GM10847 (cell line): ENCODE measurements around the gene RPH3AL.

ENCODE experiments used
- POLR2A ChIP-seq: IDR thresholded peaks from 2 replicates; pipeline ENCODE4 v1.6.1; 2011; ENCODE audit not compliant: insufficient read length; ENCODE audit errors: extremely low read depth

RPH3AL gene

DNA sequence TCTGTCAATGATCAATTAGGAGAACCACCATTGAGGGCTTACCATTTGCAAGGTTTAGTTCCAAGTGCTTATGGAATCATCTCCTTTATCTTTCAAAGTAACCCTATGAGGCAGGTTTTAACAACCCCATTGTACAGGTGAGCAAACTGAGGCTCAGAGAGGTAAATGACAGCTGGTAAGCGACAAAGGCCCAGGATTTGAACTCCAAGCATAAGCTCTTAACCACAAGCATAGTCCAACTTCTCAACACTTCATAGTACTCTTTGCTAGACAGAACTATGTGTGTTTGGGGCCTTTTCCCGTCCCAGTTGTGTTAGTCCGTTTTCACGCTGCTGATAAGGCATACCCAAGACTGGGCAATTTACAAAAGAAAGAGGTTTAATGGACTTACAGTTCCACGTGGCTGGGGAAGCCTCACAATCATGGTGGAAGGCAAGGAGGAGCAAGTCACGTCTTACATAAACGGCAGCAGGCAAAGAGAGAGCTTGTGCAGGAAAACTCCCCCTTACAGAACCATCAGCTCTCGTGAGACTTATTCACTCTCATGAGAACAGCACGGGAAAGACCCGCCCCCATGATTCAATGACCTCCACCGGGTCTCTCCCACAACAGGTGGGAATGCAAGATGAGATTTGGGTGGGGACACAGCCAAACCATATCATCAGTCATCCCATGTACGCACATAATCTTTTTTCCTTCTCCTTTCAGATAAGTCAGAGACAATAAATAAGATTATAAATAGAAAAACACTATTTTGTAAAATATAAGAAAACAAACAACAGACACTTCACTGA lies 6.4 kb downstream of the RPH3AL start:
- no peak for TF ChIP-seq POLR2A

GRCh38 chr17:345261-345660 lies 7.3 kb downstream of the RPH3AL start:
- no peak for TF ChIP-seq POLR2A

- TF ChIP-seq POLR2A: no peak
Observed at GRCh38 chr17:343875-344752, 8.5 kb downstream of the RPH3AL start.

DNA sequence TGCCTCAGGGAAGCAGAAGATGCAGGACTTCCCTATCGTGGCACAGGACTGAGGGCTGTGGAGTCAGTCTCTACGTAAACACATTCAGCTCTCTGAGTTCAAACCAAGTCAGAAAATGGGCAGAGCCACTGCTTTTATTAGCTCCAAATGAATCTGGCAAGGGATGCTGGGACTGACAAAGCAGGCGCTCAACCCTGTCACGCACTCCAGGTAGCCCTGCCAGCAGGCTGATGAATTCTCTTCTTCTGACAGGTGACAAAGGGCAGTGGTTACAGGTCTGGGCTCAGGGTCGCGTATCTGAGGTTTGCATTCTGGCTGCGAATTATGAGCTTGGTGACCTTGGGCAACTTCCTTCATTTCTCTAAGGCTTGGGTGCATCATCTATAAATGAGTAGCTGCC lies 9.4 kb downstream of the RPH3AL start:
- TF ChIP-seq POLR2A: no peak

DNA sequence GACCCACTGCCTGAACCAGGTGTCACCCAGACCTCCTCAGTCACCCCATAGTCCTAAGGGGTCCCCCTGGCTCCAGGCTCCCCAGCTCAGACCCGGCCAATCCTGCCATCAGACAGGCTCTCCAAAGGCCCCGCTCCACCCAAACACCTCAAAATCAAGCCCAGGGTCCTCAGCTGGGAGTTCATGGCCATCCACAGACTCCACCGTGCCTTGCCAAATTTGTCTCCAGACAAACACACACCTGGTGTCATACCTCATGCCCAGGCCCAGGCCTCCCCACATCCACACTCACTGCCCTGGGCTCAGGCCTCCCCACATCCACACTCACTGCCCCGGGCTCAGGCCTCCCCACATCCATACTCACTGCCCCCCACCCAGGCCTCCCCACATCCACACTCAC lies 12.5 kb downstream of the RPH3AL start:
- TF ChIP-seq POLR2A: no peak

- no peak for TF ChIP-seq POLR2A
Observed at GRCh38 chr17:339193-340061, 13.2 kb downstream of the RPH3AL start.

- no peak for TF ChIP-seq POLR2A
Observed at GRCh38 chr17:338442-339192, 14.0 kb downstream of the RPH3AL start.

GRCh38 chr17:337866-338265 lies 14.7 kb downstream of the RPH3AL start:
- no peak for TF ChIP-seq POLR2A

- no peak for TF ChIP-seq POLR2A
Observed at GRCh38 chr17:337453-337852, 15.2 kb downstream of the RPH3AL start.

GRCh38 chr17:337022-337420 lies 15.6 kb downstream of the RPH3AL start:
- TF ChIP-seq POLR2A: no peak

- no peak for TF ChIP-seq POLR2A
Observed at GRCh38 chr17:336110-337021, 16.2 kb downstream of the RPH3AL start.

- no peak for TF ChIP-seq POLR2A
Observed at GRCh38 chr17:335691-336090, 16.9 kb downstream of the RPH3AL start.

GRCh38 chr17:334974-335481 lies 17.6 kb downstream of the RPH3AL start:
- no peak for TF ChIP-seq POLR2A
